Fibroblast of lung (primary cell): ENCODE data around the gene MAP1LC3A. TPM values are rescaled to one million over a fixed set of nuclear protein-coding genes. Genes with fewer than 3 reads are reported as not detected.
A peak's percentile ranks its signal among the peaks of the same experiment; 100 is the strongest.

Experiments used
- DNase-seq, 2 donors: peaks; one replicate each; pipeline versions ENCODE4 v3.0.0 to v3.0.0-alpha.2; 2010; ENCODE audit warnings: low read depth in 2 of 2
- H2AFZ ChIP-seq: 2 replicates; pipeline ENCODE4 v1.5.1; 2012; ENCODE audit warnings: low read length, control low read depth, inconsistent platforms
- H3K27ac ChIP-seq: 2 replicates; pipeline ENCODE4 v1.5.1; 2011; ENCODE audit warnings: low read length, control low read depth; ENCODE audit not compliant: insufficient read depth
- H3K27me3 ChIP-seq: 2 replicates; pipeline ENCODE4 v1.5.1; 2011; ENCODE audit warnings: mild to moderate bottlenecking, low read length; ENCODE audit not compliant: control insufficient read depth, insufficient read depth
- H3K36me3 ChIP-seq: 2 replicates; pipeline ENCODE4 v1.5.1; 2011; ENCODE audit warnings: low read length; ENCODE audit not compliant: control insufficient read depth, insufficient read depth
- H3K4me1 ChIP-seq: 2 replicates; pipeline ENCODE4 v1.5.1; 2011; ENCODE audit warnings: low read length; ENCODE audit not compliant: control insufficient read depth, insufficient read depth; ENCODE audit errors: extremely low read depth
- H3K4me2 ChIP-seq: 2 replicates; pipeline ENCODE4 v1.5.1; 2011; ENCODE audit warnings: low read length, control low read depth; ENCODE audit not compliant: insufficient read depth; ENCODE audit errors: extremely low read depth
- H3K4me3 ChIP-seq, 4 experiments: fragments of 200-600 bp in 1 of 4; sonication (generic) in 1 of 4; replicated peaks in 1 of 4; 2 replicates each; pipeline ENCODE4 v1.5.1; 2011 to 2016; ENCODE audit warnings: low read length in 4 of 4, low read depth in 3 of 4, mild to moderate bottlenecking in 3 of 4, control low read depth in 2 of 4, inconsistent platforms in 1 of 4, mixed read lengths in 1 of 4; ENCODE audit not compliant: insufficient read depth in 1 of 4; ENCODE audit errors: control extremely low read depth in 1 of 4
- H3K79me2 ChIP-seq: 2 replicates; pipeline ENCODE4 v1.5.1; 2012; ENCODE audit warnings: mild to moderate bottlenecking, low read length, inconsistent platforms; ENCODE audit not compliant: control insufficient read depth, insufficient read depth
- H3K9ac ChIP-seq: 2 replicates; pipeline ENCODE4 v1.5.1; 2011; ENCODE audit warnings: mild to moderate bottlenecking, low read length, control low read depth; ENCODE audit not compliant: insufficient read depth
- H3K9me3 ChIP-seq: 2 replicates; pipeline ENCODE4 v1.5.1; 2012; ENCODE audit warnings: low read depth, low read length; ENCODE audit not compliant: control insufficient read depth, insufficient read depth
- H4K20me1 ChIP-seq: 2 replicates; pipeline ENCODE4 v1.5.1; 2011; ENCODE audit warnings: low read length; ENCODE audit not compliant: control insufficient read depth, insufficient read depth; ENCODE audit errors: extremely low read depth
- EZH2 ChIP-seq: IDR thresholded peaks from 2 replicates; pipeline ENCODE4 v1.5.1; 2012; ENCODE audit warnings: low read length, control low read depth, mild to moderate bottlenecking; ENCODE audit errors: missing control alignments
- polyA plus RNA-seq, 2 donors: library from polyadenylated mRNA; depleted of rRNA in 1 of 2; stranded (reverse) in 1 of 2; unstranded in 1 of 2; fragments of >200 nt; gene quantifications; 2 replicates each; pipeline ENCODE4 v1.2.1, GENCODE V29; 2011 to 2012; ENCODE audit warnings: missing spikeins in 1 of 2
- total RNA-seq: library from RNA; depleted of rRNA; stranded (reverse); fragments of >200 nt; gene quantifications from 2 replicates; pipeline ENCODE4 v1.2.1, GENCODE V29; 2014
- TF ChIP-seq, protein P1 (sequence below), 2 donors: IDR thresholded peaks in 1 of 2; conservative IDR thresholded peaks in 1 of 2; 1 replicate in 1 of 2; 2 replicates in 1 of 2; pipeline ENCODE4 v1.5.1; 2011 to 2012; ENCODE audit warnings: low read length in 2 of 2, control low read depth in 1 of 2, inconsistent platforms in 1 of 2, low read depth in 1 of 2, mild to moderate bottlenecking in 1 of 2

MAP1LC3A gene
- total and polyA plus RNA-seq, 2 donors (not counting 1 experiment from before 2014, with no cell fraction given) = 19.3 to 30.4 TPM

DNA sequence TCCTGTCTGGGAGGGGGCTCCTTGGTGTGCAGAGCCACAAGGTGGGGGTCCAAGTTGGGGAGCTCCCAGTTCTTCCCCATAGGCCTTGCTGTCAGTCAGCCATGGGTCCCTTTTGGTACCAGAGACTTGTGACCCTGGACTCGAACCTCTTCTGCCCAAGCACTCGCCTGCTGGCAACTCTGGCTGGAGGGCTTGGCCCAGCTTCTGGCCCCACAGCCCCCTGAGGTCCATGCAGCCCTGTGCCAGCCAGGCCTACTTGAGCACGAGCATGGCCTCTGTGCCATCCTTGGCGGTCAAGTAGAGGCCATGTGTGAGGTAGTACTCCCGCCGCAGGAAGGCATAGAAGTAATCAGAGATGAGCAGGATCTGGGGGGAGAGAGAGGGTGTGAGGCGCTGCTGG is 2.1 kb downstream of the MAP1LC3A start:
- no peaks in the 10 kb centered on the region for H3K27me3 ChIP-seq
- no peaks in the 10 kb centered on the region for H3K9me3 ChIP-seq
- no peaks in the 10 kb centered on the region for H3K4me1 ChIP-seq
- no peak overlapping the region for H3K4me2 ChIP-seq
- DNase-seq = no peak
- TF ChIP-seq, protein P1, sequence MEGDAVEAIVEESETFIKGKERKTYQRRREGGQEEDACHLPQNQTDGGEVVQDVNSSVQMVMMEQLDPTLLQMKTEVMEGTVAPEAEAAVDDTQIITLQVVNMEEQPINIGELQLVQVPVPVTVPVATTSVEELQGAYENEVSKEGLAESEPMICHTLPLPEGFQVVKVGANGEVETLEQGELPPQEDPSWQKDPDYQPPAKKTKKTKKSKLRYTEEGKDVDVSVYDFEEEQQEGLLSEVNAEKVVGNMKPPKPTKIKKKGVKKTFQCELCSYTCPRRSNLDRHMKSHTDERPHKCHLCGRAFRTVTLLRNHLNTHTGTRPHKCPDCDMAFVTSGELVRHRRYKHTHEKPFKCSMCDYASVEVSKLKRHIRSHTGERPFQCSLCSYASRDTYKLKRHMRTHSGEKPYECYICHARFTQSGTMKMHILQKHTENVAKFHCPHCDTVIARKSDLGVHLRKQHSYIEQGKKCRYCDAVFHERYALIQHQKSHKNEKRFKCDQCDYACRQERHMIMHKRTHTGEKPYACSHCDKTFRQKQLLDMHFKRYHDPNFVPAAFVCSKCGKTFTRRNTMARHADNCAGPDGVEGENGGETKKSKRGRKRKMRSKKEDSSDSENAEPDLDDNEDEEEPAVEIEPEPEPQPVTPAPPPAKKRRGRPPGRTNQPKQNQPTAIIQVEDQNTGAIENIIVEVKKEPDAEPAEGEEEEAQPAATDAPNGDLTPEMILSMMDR (conservative IDR thresholded peaks at IDR 0.05 in 1 of 2, IDR thresholded peaks at IDR 0.05 in 1 of 2; ENCODE audit: low read depth in 1 of 2, low read length in 2 of 2) = no peak
- no peak for TF ChIP-seq EZH2
- H3K4me3 ChIP-seq = no peak overlapping the region
- H3K36me3 ChIP-seq = no peaks in the 10 kb centered on the region
- no peak overlapping the region for H2AFZ ChIP-seq
- no peaks in the 10 kb centered on the region for H3K79me2 ChIP-seq
- H4K20me1 ChIP-seq = no peaks in the 10 kb centered on the region
- no peak overlapping the region for H3K9ac ChIP-seq
- H3K27ac ChIP-seq = no peak overlapping the region

DNA sequence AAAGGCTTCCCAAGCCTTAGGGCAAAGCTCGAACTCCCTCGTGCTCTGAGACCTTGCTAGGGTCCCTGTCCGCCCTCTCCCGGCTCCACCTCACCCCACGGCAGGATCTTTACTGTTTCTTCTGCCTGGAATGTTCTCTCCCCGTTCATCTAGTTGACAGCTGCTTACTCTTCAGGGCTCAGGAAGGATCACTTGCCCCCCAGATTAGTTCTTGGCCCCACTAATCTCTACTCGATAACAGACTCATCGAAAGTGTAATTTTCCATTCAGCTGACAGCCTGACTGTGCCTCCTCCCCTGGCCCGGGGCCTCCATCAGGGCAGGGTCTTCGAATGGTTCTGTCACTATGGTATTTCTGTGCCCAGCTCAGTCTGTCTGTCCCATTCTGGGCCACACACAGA is 3.1 kb downstream of the MAP1LC3A start:
- no peaks in the 10 kb centered on the region for H4K20me1 ChIP-seq
- no peaks in the 10 kb centered on the region for H3K36me3 ChIP-seq
- no peak overlapping the region for H3K4me2 ChIP-seq
- H3K4me1 ChIP-seq = no peaks in the 10 kb centered on the region
- no peaks in the 10 kb centered on the region for H3K79me2 ChIP-seq
- no peak overlapping the region for H3K9ac ChIP-seq
- DNase-seq = no peak
- H3K27me3 ChIP-seq = no peaks in the 10 kb centered on the region
- H3K27ac ChIP-seq = no peak overlapping the region
- TF ChIP-seq EZH2 = no peak
- TF ChIP-seq, protein P1 (conservative IDR thresholded peaks at IDR 0.05 in 1 of 2, IDR thresholded peaks at IDR 0.05 in 1 of 2; ENCODE audit: low read depth in 1 of 2, low read length in 2 of 2) = no peak
- H2AFZ ChIP-seq = no peak overlapping the region
- H3K9me3 ChIP-seq = no peaks in the 10 kb centered on the region
- no peak overlapping the region for H3K4me3 ChIP-seq

DNA sequence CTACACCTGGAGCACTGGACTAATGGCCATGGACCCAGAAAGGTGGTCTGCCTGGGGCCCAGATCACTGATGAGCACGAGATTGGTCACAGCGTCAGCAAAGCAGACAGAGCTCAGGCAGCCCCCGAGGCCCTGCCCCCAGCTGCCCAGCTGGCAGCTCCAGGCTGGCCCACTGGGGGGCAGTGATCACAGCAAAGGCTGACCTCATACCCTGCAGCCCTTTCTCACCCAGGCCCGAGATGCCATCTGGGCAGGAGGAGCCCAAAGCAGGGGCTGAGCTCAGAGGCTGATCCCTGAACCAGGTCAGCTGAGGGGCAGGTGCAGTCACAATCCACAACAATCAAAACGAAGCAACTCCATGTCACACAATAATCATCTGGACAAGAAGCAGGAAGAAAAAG is 4.1 kb downstream of the MAP1LC3A start:
- no peak for TF ChIP-seq EZH2
- TF ChIP-seq, protein P1 (conservative IDR thresholded peaks at IDR 0.05 in 1 of 2, IDR thresholded peaks at IDR 0.05 in 1 of 2; ENCODE audit: low read depth in 1 of 2, low read length in 2 of 2) = peak; percentile 38 to 41
- no peak overlapping the region for H2AFZ ChIP-seq

More for the DNA sequence above, 4.1 kb downstream of the MAP1LC3A start:
- no peak overlapping the region for H3K4me3 ChIP-seq
- H3K36me3 ChIP-seq = no peaks in the 10 kb centered on the region
- DNase-seq = peak; percentile 6 to 10
- no peaks in the 10 kb centered on the region for H3K27me3 ChIP-seq
- no peak overlapping the region for H3K9ac ChIP-seq
- H3K4me1 ChIP-seq = no peaks in the 10 kb centered on the region
- H3K4me2 ChIP-seq = no peak overlapping the region
- no peaks in the 10 kb centered on the region for H3K79me2 ChIP-seq
- H3K9me3 ChIP-seq = no peaks in the 10 kb centered on the region
- no peaks in the 10 kb centered on the region for H4K20me1 ChIP-seq
- H3K27ac ChIP-seq = no peak overlapping the region
